ENCODE measurements around the gene VWA1.
A peak's percentile ranks its signal among the peaks of the same experiment; 100 is the strongest.
"Not testable (repeated sequence)": the region's sequence is repeated elsewhere in the genome, so short reads cannot be mapped to it uniquely, and the experiment has no call there.

Gene VWA1

DNA sequence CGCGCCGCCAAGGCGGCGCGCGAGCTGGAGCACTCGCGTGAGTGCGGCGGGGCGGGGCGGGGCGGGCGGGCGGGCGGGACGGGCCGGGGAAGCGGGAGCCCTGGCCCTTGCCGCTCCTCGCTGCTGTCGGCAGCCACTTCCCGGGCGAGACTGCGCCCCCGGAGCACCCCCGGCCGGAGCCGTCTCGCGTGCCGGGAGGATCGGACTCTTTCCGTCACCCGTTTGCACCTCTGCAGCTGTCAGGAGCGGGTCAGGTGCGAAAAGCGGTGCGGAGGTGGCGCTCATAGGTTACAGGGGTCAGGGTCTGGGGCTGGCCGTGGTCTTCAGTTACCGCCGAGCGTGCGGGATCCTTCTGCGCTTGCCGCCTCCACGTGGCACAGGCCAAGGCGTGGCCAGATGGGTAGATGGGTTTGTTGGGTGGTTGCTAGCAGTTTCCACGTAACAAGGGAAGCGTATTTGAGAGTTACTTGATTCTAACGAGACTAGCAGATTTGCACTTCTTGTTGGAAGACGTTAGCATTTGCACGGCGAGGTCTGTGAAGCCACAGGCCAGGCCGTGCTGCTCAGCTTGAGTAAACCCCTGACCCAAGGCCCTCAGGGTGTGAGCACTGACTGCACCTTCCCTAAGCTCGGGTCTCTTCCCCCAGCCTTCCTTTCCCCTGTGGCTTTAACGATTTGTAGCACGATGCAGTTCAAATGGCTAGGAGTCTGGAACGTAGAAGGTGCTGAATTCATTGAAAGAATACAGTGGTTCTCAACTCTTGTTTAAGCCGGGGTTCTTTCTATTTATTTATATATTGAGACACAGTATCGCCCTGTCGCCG is 36.8 kb downstream of the VWA1 start:
- H3K36me3 ChIP-seq (ENCODE audit: control insufficient read depth in 2 of 2, insufficient read depth in 1 of 2, low read length in 2 of 2) = peaks cover 6 to 22% of the 10 kb centered on the region in 2 experiments; a peak in 2 of 3 replicates
- H3K9me3 ChIP-seq (ENCODE audit: control insufficient read depth, insufficient read depth, low read depth, low read length); H3K4me1 ChIP-seq (ENCODE audit: control insufficient read depth, insufficient read depth, low read length); POLR2A ChIA-PET: not testable (repeated sequence)
- TF ChIP-seq ZBTB48 (tag by site-specific recombination; IDR thresholded peaks at IDR 0.05) = 0 out of 2 replicates have a peak, but pooled peaks have one; percentile 30
- CTCF ChIA-PET = interaction anchor here (0.9 kb wide), 1 partner anchor 31 kb away, joined by 4 read pairs; no protein-coding TSS in a partner anchor
- peak overlapping the region; percentile 22; the same call in 1 of the 2 replicates for H3K27ac ChIP-seq (ENCODE audit: extremely low read depth, low read depth, low read length)
- H3K4me3 ChIP-seq (ENCODE audit: low read depth, low read length) = peak overlapping the region; percentile 97

DNA sequence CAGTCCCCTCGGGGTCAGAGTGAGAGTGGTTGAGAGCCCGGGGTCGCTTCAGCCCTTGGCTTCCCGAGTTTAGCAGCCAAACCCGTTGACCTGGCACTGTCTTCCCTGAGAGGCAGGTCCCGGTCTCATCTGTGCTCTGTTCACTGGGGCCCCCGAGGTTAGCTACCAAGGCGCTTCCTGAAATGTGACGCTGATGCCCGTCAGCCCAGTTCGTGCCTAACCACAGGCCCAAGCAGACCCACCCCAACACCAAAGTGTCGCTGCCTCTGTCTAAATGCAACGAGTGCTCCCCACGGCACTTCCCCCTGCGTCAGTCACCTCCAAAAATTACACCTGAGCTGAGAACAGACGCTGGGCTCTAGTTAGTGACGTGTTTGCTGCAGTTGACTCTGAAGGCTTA is 40.5 kb downstream of the VWA1 start:
- CTCF ChIA-PET = not testable (repeated sequence)

DNA sequence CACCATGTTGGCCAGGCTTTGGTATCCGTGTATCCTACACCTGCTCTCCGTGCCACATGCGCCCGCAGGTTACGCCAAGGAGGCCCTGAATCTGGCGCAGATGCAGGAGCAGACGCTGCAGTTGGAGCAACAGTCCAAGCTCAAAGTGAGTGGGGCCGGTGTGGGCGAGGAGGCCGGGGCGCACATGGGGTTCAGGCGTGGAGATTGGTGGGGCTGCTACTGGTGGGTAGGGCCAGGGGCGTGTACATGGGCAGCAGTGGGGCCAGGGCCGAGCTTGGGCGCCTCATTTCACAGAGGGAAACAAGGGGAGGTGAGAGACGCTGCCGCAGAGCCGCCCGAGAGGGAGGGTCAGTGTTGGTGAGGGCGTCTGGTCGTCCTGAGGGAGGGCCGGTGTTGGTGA is 41.7 kb downstream of the VWA1 start:
- no peak for TF ChIP-seq ZNF302 (tag by site-specific recombination; IDR thresholded peaks at IDR 0.05; ENCODE audit: low read depth)
- no peak for TF ChIP-seq GLIS2 (tag by site-specific recombination; IDR thresholded peaks at IDR 0.05)
- TF ChIP-seq, protein P1, sequence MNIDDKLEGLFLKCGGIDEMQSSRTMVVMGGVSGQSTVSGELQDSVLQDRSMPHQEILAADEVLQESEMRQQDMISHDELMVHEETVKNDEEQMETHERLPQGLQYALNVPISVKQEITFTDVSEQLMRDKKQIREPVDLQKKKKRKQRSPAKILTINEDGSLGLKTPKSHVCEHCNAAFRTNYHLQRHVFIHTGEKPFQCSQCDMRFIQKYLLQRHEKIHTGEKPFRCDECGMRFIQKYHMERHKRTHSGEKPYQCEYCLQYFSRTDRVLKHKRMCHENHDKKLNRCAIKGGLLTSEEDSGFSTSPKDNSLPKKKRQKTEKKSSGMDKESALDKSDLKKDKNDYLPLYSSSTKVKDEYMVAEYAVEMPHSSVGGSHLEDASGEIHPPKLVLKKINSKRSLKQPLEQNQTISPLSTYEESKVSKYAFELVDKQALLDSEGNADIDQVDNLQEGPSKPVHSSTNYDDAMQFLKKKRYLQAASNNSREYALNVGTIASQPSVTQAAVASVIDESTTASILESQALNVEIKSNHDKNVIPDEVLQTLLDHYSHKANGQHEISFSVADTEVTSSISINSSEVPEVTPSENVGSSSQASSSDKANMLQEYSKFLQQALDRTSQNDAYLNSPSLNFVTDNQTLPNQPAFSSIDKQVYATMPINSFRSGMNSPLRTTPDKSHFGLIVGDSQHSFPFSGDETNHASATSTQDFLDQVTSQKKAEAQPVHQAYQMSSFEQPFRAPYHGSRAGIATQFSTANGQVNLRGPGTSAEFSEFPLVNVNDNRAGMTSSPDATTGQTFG (tag by site-specific recombination; IDR thresholded peaks at IDR 0.05; ENCODE audit: borderline replicate concordance) = no peak
- TF ChIP-seq ZNF341 (tag by site-specific recombination; IDR thresholded peaks at IDR 0.05; ENCODE audit: low read depth) = no peak
- no peak for TF ChIP-seq MYNN (tag by site-specific recombination; IDR thresholded peaks at IDR 0.05; ENCODE audit: borderline replicate concordance)
- no peak for TF ChIP-seq KLF9 (tag by site-specific recombination; IDR thresholded peaks at IDR 0.05; ENCODE audit: low read depth)
- TF ChIP-seq, protein P2, sequence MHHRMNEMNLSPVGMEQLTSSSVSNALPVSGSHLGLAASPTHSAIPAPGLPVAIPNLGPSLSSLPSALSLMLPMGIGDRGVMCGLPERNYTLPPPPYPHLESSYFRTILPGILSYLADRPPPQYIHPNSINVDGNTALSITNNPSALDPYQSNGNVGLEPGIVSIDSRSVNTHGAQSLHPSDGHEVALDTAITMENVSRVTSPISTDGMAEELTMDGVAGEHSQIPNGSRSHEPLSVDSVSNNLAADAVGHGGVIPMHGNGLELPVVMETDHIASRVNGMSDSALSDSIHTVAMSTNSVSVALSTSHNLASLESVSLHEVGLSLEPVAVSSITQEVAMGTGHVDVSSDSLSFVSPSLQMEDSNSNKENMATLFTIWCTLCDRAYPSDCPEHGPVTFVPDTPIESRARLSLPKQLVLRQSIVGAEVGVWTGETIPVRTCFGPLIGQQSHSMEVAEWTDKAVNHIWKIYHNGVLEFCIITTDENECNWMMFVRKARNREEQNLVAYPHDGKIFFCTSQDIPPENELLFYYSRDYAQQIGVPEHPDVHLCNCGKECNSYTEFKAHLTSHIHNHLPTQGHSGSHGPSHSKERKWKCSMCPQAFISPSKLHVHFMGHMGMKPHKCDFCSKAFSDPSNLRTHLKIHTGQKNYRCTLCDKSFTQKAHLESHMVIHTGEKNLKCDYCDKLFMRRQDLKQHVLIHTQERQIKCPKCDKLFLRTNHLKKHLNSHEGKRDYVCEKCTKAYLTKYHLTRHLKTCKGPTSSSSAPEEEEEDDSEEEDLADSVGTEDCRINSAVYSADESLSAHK (tag by site-specific recombination; IDR thresholded peaks at IDR 0.05) = no peak
- Histone ChIP-seq H3K4me3 (ENCODE audit: low read depth, low read length) (no peak overlapping the region), H3K9me3 (ENCODE audit: control insufficient read depth, insufficient read depth, low read depth, low read length) (no peaks in the 10 kb centered on the region), H3K4me1 (ENCODE audit: control insufficient read depth, insufficient read depth, low read length) (no peaks in the 10 kb centered on the region), H3K36me3 (ENCODE audit: control insufficient read depth in 2 of 2, insufficient read depth in 1 of 2, low read length in 2 of 2) (peaks cover 21 to 59% of the 10 kb centered on the region in 2 experiments; a peak in 2 of 3 replicates), H3K27ac (ENCODE audit: extremely low read depth, low read depth, low read length) (no peak overlapping the region)
- CTCF ChIA-PET = interaction anchor here (1.2 kb wide), 1 partner anchor 14 kb away, joined by 3 read pairs; no protein-coding TSS in a partner anchor
- POLR2A ChIA-PET = no interaction called here

More for the DNA sequence above, 40.5 kb downstream of the VWA1 start:
- H3K4me1 ChIP-seq (ENCODE audit: control insufficient read depth, insufficient read depth, low read length); H3K4me3 ChIP-seq (ENCODE audit: low read depth, low read length); H3K27ac ChIP-seq (ENCODE audit: extremely low read depth, low read depth, low read length); H3K9me3 ChIP-seq (ENCODE audit: control insufficient read depth, insufficient read depth, low read depth, low read length); POLR2A ChIA-PET: not testable (repeated sequence)
- H3K36me3 ChIP-seq (ENCODE audit: control insufficient read depth in 2 of 2, insufficient read depth in 1 of 2, low read length in 2 of 2) = peaks cover 21 to 52% of the 10 kb centered on the region in 2 experiments; a peak in 2 of 3 replicates

DNA sequence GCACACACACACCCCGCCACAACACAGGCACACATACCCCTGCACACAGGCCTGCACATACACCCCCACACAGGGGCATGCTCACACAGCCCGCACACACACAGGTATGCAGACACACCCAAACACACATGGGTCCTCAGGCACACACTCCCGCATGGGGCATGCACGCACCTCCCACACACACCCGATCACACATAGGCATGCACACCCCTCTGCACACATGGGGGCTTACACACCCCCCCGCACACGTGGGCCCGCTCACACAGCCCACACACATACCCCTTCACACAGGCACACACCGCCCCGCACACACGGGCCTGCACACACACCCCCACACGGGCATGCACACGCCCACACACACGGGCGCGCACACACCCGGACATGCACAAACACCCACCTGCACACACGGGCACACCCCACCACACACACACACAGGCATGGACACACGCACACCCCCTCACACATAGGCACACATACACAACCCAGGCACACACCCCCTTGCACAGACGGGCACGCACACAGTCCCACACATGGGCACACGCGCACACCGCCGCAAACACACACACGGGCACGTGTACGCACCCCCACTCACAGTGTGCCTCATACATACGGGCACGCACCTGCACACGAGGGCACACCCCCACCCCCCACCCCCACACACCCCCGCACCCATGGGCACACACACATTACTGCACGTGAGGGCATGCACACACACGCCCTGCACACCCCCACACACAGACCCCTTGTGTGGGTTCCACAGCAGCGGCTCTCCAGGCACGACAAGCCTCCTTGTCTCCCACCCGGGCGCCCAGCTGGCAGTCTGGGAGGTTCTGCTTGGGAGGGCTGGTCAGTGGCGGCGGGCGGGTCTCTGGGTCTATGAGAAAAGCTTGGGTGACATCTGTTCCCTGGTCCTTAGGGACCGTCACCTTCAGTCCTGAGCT is 44.3 kb downstream of the VWA1 start:
- ChIA-PET POLR2A (no interaction called here), CTCF (no interaction called here)
- Histone ChIP-seq H3K4me1 (ENCODE audit: control insufficient read depth, insufficient read depth, low read length) (no peaks in the 10 kb centered on the region), H3K36me3 (ENCODE audit: control insufficient read depth in 2 of 2, insufficient read depth in 1 of 2, low read length in 2 of 2) (peaks cover 31 to 75% of the 10 kb centered on the region in 2 experiments; a peak in 2 of 3 replicates), H3K4me3 (ENCODE audit: low read depth, low read length) (no peak overlapping the region), H3K9me3 (ENCODE audit: control insufficient read depth, insufficient read depth, low read depth, low read length) (no peaks in the 10 kb centered on the region), H3K27ac (ENCODE audit: extremely low read depth, low read depth, low read length) (no peak overlapping the region)
- TF ChIP-seq, protein P3, sequence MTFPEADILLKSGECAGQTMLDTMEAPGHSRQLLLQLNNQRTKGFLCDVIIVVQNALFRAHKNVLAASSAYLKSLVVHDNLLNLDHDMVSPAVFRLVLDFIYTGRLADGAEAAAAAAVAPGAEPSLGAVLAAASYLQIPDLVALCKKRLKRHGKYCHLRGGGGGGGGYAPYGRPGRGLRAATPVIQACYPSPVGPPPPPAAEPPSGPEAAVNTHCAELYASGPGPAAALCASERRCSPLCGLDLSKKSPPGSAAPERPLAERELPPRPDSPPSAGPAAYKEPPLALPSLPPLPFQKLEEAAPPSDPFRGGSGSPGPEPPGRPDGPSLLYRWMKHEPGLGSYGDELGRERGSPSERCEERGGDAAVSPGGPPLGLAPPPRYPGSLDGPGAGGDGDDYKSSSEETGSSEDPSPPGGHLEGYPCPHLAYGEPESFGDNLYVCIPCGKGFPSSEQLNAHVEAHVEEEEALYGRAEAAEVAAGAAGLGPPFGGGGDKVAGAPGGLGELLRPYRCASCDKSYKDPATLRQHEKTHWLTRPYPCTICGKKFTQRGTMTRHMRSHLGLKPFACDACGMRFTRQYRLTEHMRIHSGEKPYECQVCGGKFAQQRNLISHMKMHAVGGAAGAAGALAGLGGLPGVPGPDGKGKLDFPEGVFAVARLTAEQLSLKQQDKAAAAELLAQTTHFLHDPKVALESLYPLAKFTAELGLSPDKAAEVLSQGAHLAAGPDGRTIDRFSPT (tag by site-specific recombination; IDR thresholded peaks at IDR 0.05) = peak; percentile 46; the same call in 1 of the 2 replicates
- TF ChIP-seq ZFHX2 (tag by site-specific recombination; conservative IDR thresholded peaks at IDR 0.05) (peak; percentile 94), EGR2 (tag by site-specific recombination; IDR thresholded peaks at IDR 0.05; ENCODE audit: low read depth) (peak; percentile 95), KLF8 (tag by site-specific recombination; IDR thresholded peaks at IDR 0.05) (peak; percentile 43; the same call in 1 of the 2 replicates), KLF9 (tag by site-specific recombination; IDR thresholded peaks at IDR 0.05; ENCODE audit: low read depth) (peak; percentile 56)
- TF ChIP-seq, protein P4, sequence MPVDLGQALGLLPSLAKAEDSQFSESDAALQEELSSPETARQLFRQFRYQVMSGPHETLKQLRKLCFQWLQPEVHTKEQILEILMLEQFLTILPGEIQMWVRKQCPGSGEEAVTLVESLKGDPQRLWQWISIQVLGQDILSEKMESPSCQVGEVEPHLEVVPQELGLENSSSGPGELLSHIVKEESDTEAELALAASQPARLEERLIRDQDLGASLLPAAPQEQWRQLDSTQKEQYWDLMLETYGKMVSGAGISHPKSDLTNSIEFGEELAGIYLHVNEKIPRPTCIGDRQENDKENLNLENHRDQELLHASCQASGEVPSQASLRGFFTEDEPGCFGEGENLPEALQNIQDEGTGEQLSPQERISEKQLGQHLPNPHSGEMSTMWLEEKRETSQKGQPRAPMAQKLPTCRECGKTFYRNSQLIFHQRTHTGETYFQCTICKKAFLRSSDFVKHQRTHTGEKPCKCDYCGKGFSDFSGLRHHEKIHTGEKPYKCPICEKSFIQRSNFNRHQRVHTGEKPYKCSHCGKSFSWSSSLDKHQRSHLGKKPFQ (tag by site-specific recombination; IDR thresholded peaks at IDR 0.05) = 0 out of 2 replicates have a peak, but pooled peaks have one; percentile 40
